GM12878 (cell line): ENCODE data around the gene SBNO2. TPM values are rescaled to one million over a fixed set of nuclear protein-coding genes. Genes with fewer than 3 reads are reported as not detected.

ENCODE experiments used
- ATAC-seq: fragments of 200-7000 bp; cut with Tn5 transposase; 3 replicates; pipeline ENCODE4 v1.9.1; 2020; ENCODE audit warnings: mild to moderate bottlenecking, moderate library complexity
- BruUV-seq: library from RNA; stranded (reverse); fragments of 400-500 nt; replicated peaks from 2 replicates; lab custom pipeline; 2021; lab: Mats Ljungman, UMichigan
- CTCF ChIA-PET: fragments of 300-600 bp; sonication (Branson Sonifier 250); formaldehyde crosslinking; extraction: SDS; loops from one replicate; lab custom pipeline; 2021; ENCODE audit warnings: inconsistent platforms; lab: Yijun Ruan, JAX
- POLR2A ChIA-PET: fragments of 350-600 bp; formaldehyde crosslinking; extraction: SDS; loops from one replicate; lab custom pipeline; 2021; ENCODE audit warnings: inconsistent platforms; lab: Charles Lee
- RAD21 ChIA-PET: fragments of 300-600 bp; sonication (Branson Sonifier 250); formaldehyde crosslinking; loops from one replicate; lab custom pipeline; 2023; ENCODE audit warnings: antibody characterized with exemption; ENCODE audit not compliant: unreplicated experiment; lab: Charles Lee
- SMC1A ChIA-PET: fragments of 300-600 bp; sonication (Branson Sonifier 250); formaldehyde crosslinking; loops from one replicate; lab custom pipeline; 2023; ENCODE audit not compliant: unreplicated experiment, uncharacterized antibody; lab: Charles Lee
- DNase-seq: peaks from one replicate; pipeline ENCODE4 v3.0.0-alpha.2; 2011; ENCODE audit warnings: low read depth, low spot score
- FAIRE-seq: peaks from 3 replicates; lab custom pipeline; 2011; peaks lifted over from hg19 to GRCh38; lab: Jason Lieb, UNC
- H2AFZ ChIP-seq: 2 replicates; pipeline ENCODE4 v1.6.0; 2011; ENCODE audit warnings: low read depth, low read length, control low read depth; ENCODE audit not compliant: control insufficient read depth
- H3K27ac ChIP-seq: 2 replicates; pipeline ENCODE4 v1.5.1; 2011; ENCODE audit warnings: control low read depth; ENCODE audit not compliant: control insufficient read depth, insufficient read depth
- H3K27me3 ChIP-seq, 2 experiments: replicated peaks in 1 of 2; 2 replicates each; pipeline versions ENCODE4 v1.6.0 to v1.6.1; 2011; ENCODE audit warnings: low read length in 1 of 2; ENCODE audit not compliant: control insufficient read depth in 2 of 2, insufficient read depth in 2 of 2
- H3K36me3 ChIP-seq, 2 experiments: 2 replicates each; pipeline ENCODE4 v1.5.1; 2011; ENCODE audit warnings: low read length in 1 of 2; ENCODE audit not compliant: control insufficient read depth in 2 of 2, insufficient read depth in 2 of 2
- H3K4me1 ChIP-seq: 2 replicates; pipeline ENCODE4 v1.6.1; 2011; ENCODE audit warnings: mild to moderate bottlenecking, low read length, moderate library complexity, mixed read lengths; ENCODE audit not compliant: control insufficient read depth, insufficient read depth
- H3K4me2 ChIP-seq: 2 replicates; pipeline ENCODE4 v1.6.0; 2011; ENCODE audit warnings: control low read depth; ENCODE audit not compliant: control insufficient read depth, insufficient read depth
- H3K4me3 ChIP-seq: fragments of 200-600 bp; sonication (generic); 2 replicates; pipeline ENCODE4 v1.5.1; 2016
- H3K79me2 ChIP-seq: 2 replicates; pipeline ENCODE4 v1.6.0; 2011; ENCODE audit warnings: low read length; ENCODE audit not compliant: control insufficient read depth, insufficient read depth
- H3K9ac ChIP-seq: 2 replicates; pipeline ENCODE4 v1.8.0; 2011; ENCODE audit warnings: low read length, control low read depth, mixed read lengths; ENCODE audit not compliant: control insufficient read depth, insufficient read depth
- H3K9me3 ChIP-seq: replicated peaks from 3 replicates; pipeline ENCODE4 v1.5.1; 2011; ENCODE audit warnings: mild to moderate bottlenecking, low read length; ENCODE audit not compliant: control insufficient read depth, insufficient read depth
- H4K20me1 ChIP-seq: 2 replicates; pipeline ENCODE4 v1.6.0; 2011; ENCODE audit not compliant: control insufficient read depth, insufficient read depth
- MLLT1 ChIP-seq: fragments of 450-650 bp; IDR thresholded peaks from 2 replicates; pipeline ENCODE4 v1.6.1; 2016; ENCODE audit warnings: mild to moderate bottlenecking
- POLR2A ChIP-seq: IDR thresholded peaks from 2 replicates; pipeline ENCODE4 v1.6.1; 2011; ENCODE audit warnings: low read depth, mild to moderate bottlenecking, low read length
- ZBTB33 ChIP-seq: fragments of 450-650 bp; IDR thresholded peaks from 2 replicates; pipeline ENCODE4 v1.6.1; 2017; ENCODE audit warnings: mild to moderate bottlenecking
- WGBS: methylation state at CpG from one replicate; pipeline ENCODE4 v1.1.6; 2016; ENCODE audit warnings: low lambda C conversion rate; ENCODE audit not compliant: insufficient replicate concordance, insufficient coverage; ENCODE audit errors: missing lambda C conversion rate; 5-methylcytosine and 5-hydroxymethylcytosine counted together
- in situ Hi-C: fragments of 300-500 bp; cut with MboI; formaldehyde crosslinking; loops from 9 replicates; pipeline ENCODE4 v1.14.3; 2018; ENCODE audit warnings: mixed read lengths
- intact Hi-C: fragments of 100-400 bp; cut with micrococcal nuclease; formaldehyde crosslinking; loops from one replicate; pipeline ENCODE4 v1.14.2; 2022; ENCODE audit not compliant: unreplicated experiment
- polyA plus RNA-seq, 11 experiments: library from polyadenylated mRNA; depleted of rRNA in 4 of 11; unstranded in 6 of 11; stranded (reverse) in 5 of 11; fragments of >200 nt; fragmentation: Nextera tagmentation in 4 of 11; fragmentation: Illumina TruSeq in 1 of 11; extraction: Ambion mirVana in 4 of 11; extraction: Trizol in 1 of 11; gene quantifications; 1 replicate in 1 of 11; 2 replicates in 10 of 11; pipeline versions ENCODE4 v1.2.1 to v1.2.3, GENCODE V29; 2011 to 2016; ENCODE audit warnings: inconsistent platforms in 2 of 11, missing spikeins in 2 of 11, low read depth in 1 of 11
- total RNA-seq, 4 experiments: library from RNA; depleted of rRNA in 3 of 4; stranded (reverse); fragments of >200 nt in 3 of 4; fragmentation: Illumina TruSeq in 1 of 4; extraction: Trizol in 1 of 4; gene quantifications; 2 replicates each; pipeline versions ENCODE4 v1.2.1 to v1.2.3, GENCODE V29; 2013 to 2021

Gene SBNO2
- total and polyA plus RNA-seq, 10 of the 15 experiments (the other 5 are each of a cell fraction or from before 2014, with no cell fraction given): 0.08 to 44.6 (median 5.4) TPM

GRCh38 chr19:1105008-1105872 lies 68.8 kb downstream of the SBNO2 start:
- ChIA-PET POLR2A (interaction anchor here (3.2 to 3.3 kb wide), 2 partner anchors 12 to 30 kb away, joined by 24 to 25 read pairs; no protein-coding TSS in a partner anchor), RAD21 (interaction anchor here (0.9 to 1.8 kb wide), 2 partner anchors 38 to 41 kb away, joined by 5 to 6 read pairs; partner anchors contain the start of gene ARHGAP45), CTCF (no interaction called here), SMC1A (interaction anchor here (1.2 kb wide), 1 partner anchor 181 kb away, joined by 3 read pairs; no protein-coding TSS in a partner anchor)
- in situ Hi-C loops: loop anchor here (5.0 kb wide), 1 partner anchor 97 kb away; no protein-coding TSS in a partner anchor
- TSS peak; percentile 78 for BruUV-seq
- Histone ChIP-seq H3K79me2 (peaks cover 9% of the 10 kb centered on the region), H3K36me3 (peaks cover 0 to 13% of the 10 kb centered on the region in 2 experiments; a peak in 2 of 4 replicates), H3K27ac (peak overlapping the region; percentile 87), H3K4me1 (peaks cover 26% of the 10 kb centered on the region), H3K4me2 (peak overlapping the region; percentile 75), H2AFZ (no peak overlapping the region), H3K4me3 (peak overlapping the region; percentile 91), H3K9ac (peak overlapping the region; percentile 74), H3K9me3 (no peaks in the 10 kb centered on the region; the same call in 2 of the 3 replicates), H3K27me3 (no peaks in the 10 kb centered on the region), H4K20me1 (no peaks in the 10 kb centered on the region; the same call in 1 of the 2 replicates)
- ATAC-seq (no peak), DNase-seq (no peak), FAIRE-seq (no peak)
- intact Hi-C loops: no loop called here
- peak; percentile 8; the same call in 1 of the 2 replicates for TF ChIP-seq POLR2A
- TF ChIP-seq MLLT1: peak; percentile 63; the same call in 1 of the 2 replicates
- TF ChIP-seq ZBTB33: no peak
- 31% methylated on average over 62 of the region's 69 CpGs for WGBS
